HepG2 (cell line): ENCODE data around the gene BAIAP2L1.

Experiments
- ATF1 ChIP-seq: IDR thresholded peaks from 2 replicates; pipeline ENCODE4 v1.6.1; 2016; ENCODE audit warnings: mild to moderate bottlenecking, control low read depth
- EP300 ChIP-seq, 3 experiments: sonication (generic) in 1 of 3; formaldehyde crosslinking in 1 of 3; IDR thresholded peaks; 2 replicates each; pipeline versions ENCODE4 v1.5.1 to v1.6.1; 2011 to 2020; ENCODE audit warnings: low read depth in 2 of 3, low read length in 2 of 3, borderline replicate concordance in 1 of 3, improper control_type of control experiment in 1 of 3, mild to moderate bottlenecking in 1 of 3, missing genetic modification reagents in 1 of 3, moderate library complexity in 1 of 3
- HNF4A ChIP-seq: sonication (generic); formaldehyde crosslinking; IDR thresholded peaks from 2 replicates; pipeline ENCODE4 v1.4.0; 2020; ENCODE audit warnings: missing genetic modification reagents
- PHB2 ChIP-seq: fragments of 450-650 bp; IDR thresholded peaks from 2 replicates; pipeline ENCODE4 v1.6.1; 2018; ENCODE audit not compliant: partially characterized antibody
- RXRA ChIP-seq: sonication (generic); formaldehyde crosslinking; IDR thresholded peaks from 2 replicates; pipeline ENCODE4 v1.5.1; 2020; ENCODE audit warnings: missing genetic modification reagents
- TF ChIP-seq, protein P1 (sequence below): sonication (generic); formaldehyde crosslinking; IDR thresholded peaks from 2 replicates; pipeline ENCODE4 v1.4.0; 2020; ENCODE audit warnings: missing genetic modification reagents

DNA sequence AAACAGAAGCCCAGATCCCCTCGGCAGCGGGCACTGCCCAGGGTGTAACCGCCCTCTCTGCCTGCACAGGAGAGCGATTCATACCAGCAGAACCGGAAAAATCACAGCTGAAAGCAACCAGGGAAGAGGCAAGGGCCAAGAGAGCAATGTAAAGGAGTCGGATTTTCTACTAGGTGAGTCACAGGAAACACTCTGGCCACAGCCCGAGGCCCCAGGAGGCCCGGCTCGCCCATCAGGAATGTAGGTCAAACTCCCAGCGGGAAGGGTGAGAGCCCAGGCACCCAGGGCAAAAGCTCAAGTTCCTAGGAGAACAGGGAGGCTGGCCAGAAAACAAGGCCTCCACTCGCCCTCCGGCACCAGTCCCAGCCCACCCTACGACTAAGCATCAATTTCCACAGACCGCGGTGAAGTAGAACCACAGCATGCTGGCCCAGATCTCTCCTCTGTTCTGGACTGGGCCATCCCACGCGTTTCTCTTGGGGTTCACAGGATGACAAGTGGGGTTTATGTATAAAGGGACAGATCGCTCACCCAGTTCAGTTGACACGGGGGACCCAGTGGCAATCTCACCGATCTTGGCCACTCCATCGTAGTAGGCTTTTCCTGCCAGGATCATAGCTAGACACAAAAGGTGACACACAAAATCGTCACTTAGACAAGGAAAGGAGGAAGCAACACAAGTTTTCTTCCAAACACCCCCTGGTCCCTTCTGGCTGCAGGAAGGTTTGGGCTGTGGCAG, 46.2 kb downstream of the BAIAP2L1 start:
- TF ChIP-seq ATF1 (CRISPR knock-in tag) = no peak
- TF ChIP-seq EP300 (IDR thresholded peaks at IDR 0.05; ENCODE audit: low read depth in 2 of 2, low read length in 2 of 2) = no peak
- TF ChIP-seq EP300 (CRISPR knock-in tag; IDR thresholded peaks at IDR 0.05; ENCODE audit: borderline replicate concordance) = no peak
- TF ChIP-seq HNF4A (CRISPR knock-in tag) = no peak
- TF ChIP-seq, protein P1, sequence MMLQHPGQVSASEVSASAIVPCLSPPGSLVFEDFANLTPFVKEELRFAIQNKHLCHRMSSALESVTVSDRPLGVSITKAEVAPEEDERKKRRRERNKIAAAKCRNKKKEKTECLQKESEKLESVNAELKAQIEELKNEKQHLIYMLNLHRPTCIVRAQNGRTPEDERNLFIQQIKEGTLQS (CRISPR knock-in tag) = no peak
- no peak for TF ChIP-seq PHB2
- no peak for TF ChIP-seq RXRA
